DND-41 (cell line): ENCODE measurements around the gene IREB2.

ENCODE experiments used
- ATAC-seq: fragments of 200-7000 bp; cut with Tn5 transposase; 3 replicates; pipeline ENCODE4 v1.9.1; 2021; ENCODE audit warnings: low read depth; ENCODE audit not compliant: insufficient read depth
- DNase-seq: peaks from one replicate; pipeline ENCODE4 v3.0.0-alpha.2; 2020
- H2AFZ ChIP-seq: 2 replicates; pipeline ENCODE4 v1.6.0; 2012; ENCODE audit warnings: low read depth, low read length
- H3K27ac ChIP-seq: 2 replicates; pipeline ENCODE4 v1.5.1; 2012; ENCODE audit warnings: low read length, inconsistent platforms
- H3K27me3 ChIP-seq: fragments of 200-600 bp; sonication (generic); 2 replicates; pipeline ENCODE4 v1.6.0; 2012; ENCODE audit warnings: low read length, mild to moderate bottlenecking, inconsistent platforms; ENCODE audit not compliant: insufficient read depth, poor library complexity
- H3K36me3 ChIP-seq: 2 replicates; pipeline ENCODE4 v1.5.1; 2012; ENCODE audit warnings: low read length, inconsistent platforms; ENCODE audit not compliant: insufficient read depth
- H3K4me1 ChIP-seq: 2 replicates; pipeline ENCODE4 v1.5.1; 2012; ENCODE audit warnings: mild to moderate bottlenecking, low read length; ENCODE audit not compliant: insufficient read depth
- H3K4me2 ChIP-seq: 2 replicates; pipeline ENCODE4 v1.6.0; 2012; ENCODE audit warnings: mild to moderate bottlenecking, moderate library complexity, low read length, inconsistent platforms; ENCODE audit not compliant: insufficient read depth
- H3K4me3 ChIP-seq, 2 experiments: fragments of 200-600 bp in 1 of 2; shearing (Covaris generic) in 1 of 2; 2 replicates each; pipeline ENCODE4 v1.5.1; 2012 to 2016; ENCODE audit warnings: inconsistent platforms in 2 of 2, low read length in 2 of 2, mild to moderate bottlenecking in 2 of 2, low read depth in 1 of 2, moderate library complexity in 1 of 2
- H3K79me2 ChIP-seq: 2 replicates; pipeline ENCODE4 v1.6.0; 2012; ENCODE audit warnings: low read length, inconsistent platforms; ENCODE audit not compliant: insufficient read depth
- H3K9ac ChIP-seq: 2 replicates; pipeline ENCODE4 v1.6.0; 2012; ENCODE audit warnings: low read depth, mild to moderate bottlenecking, inconsistent platforms, low read length, moderate library complexity
- H3K9me3 ChIP-seq: 2 replicates; pipeline ENCODE4 v1.5.1; 2012; ENCODE audit warnings: low read length, moderate library complexity, mild to moderate bottlenecking, inconsistent platforms; ENCODE audit not compliant: insufficient read depth, severe bottlenecking
- H4K20me1 ChIP-seq: 2 replicates; pipeline ENCODE4 v1.6.0; 2012; ENCODE audit warnings: low read length; ENCODE audit not compliant: insufficient read depth
- EZH2 ChIP-seq: IDR thresholded peaks from 3 replicates; pipeline ENCODE4 v1.6.1; 2012; ENCODE audit warnings: borderline replicate concordance, low read depth, mild to moderate bottlenecking, moderate library complexity, low read length, inconsistent platforms; ENCODE audit not compliant: severe bottlenecking
- TF ChIP-seq, protein P1 (sequence below): IDR thresholded peaks from 2 replicates; pipeline ENCODE4 v1.5.1; 2012; ENCODE audit warnings: borderline replicate concordance, low read length, moderate library complexity, mild to moderate bottlenecking; ENCODE audit not compliant: poor library complexity, severe bottlenecking; ENCODE audit errors: extremely low read depth

The IREB2 gene

DNA sequence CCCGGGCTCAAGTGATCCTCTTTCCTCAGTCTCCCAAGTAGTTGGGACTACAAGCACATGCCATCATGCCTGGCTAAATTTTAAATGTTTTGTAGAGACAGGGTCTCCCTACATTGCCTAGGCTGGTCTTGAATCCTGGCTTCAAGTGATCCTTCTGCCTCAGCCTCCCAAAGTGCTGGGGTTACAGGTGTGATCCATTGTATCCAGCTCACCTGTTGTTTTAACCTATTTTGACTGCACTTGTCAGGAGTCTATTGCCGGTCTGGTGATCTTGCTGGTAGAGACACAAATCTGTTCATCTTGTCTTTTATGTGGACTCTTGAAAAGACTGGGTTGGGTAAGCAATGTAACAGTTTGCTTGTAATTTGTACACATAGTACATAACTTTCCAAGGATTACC is 7.9 kb downstream of the IREB2 start:
- H3K4me1 ChIP-seq = peaks cover 12% of the 10 kb centered on the region; the same call in 1 of the 2 replicates
- H2AFZ ChIP-seq = no peak overlapping the region
- H3K79me2 ChIP-seq = peaks cover 99% of the 10 kb centered on the region
- no peak overlapping the region for H3K9ac ChIP-seq
- no peak overlapping the region for H3K27ac ChIP-seq
- H3K36me3 ChIP-seq = peaks cover 67% of the 10 kb centered on the region
- H3K9me3 ChIP-seq = no peaks in the 10 kb centered on the region
- peaks cover 57% of the 10 kb centered on the region for H4K20me1 ChIP-seq
- TF ChIP-seq, protein P1, sequence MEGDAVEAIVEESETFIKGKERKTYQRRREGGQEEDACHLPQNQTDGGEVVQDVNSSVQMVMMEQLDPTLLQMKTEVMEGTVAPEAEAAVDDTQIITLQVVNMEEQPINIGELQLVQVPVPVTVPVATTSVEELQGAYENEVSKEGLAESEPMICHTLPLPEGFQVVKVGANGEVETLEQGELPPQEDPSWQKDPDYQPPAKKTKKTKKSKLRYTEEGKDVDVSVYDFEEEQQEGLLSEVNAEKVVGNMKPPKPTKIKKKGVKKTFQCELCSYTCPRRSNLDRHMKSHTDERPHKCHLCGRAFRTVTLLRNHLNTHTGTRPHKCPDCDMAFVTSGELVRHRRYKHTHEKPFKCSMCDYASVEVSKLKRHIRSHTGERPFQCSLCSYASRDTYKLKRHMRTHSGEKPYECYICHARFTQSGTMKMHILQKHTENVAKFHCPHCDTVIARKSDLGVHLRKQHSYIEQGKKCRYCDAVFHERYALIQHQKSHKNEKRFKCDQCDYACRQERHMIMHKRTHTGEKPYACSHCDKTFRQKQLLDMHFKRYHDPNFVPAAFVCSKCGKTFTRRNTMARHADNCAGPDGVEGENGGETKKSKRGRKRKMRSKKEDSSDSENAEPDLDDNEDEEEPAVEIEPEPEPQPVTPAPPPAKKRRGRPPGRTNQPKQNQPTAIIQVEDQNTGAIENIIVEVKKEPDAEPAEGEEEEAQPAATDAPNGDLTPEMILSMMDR = no peak
- TF ChIP-seq EZH2 = no peak
- no peak overlapping the region for H3K4me3 ChIP-seq
- no peak for ATAC-seq
- H3K27me3 ChIP-seq = no peaks in the 10 kb centered on the region
- no peak overlapping the region for H3K4me2 ChIP-seq
- no peak for DNase-seq

DNA sequence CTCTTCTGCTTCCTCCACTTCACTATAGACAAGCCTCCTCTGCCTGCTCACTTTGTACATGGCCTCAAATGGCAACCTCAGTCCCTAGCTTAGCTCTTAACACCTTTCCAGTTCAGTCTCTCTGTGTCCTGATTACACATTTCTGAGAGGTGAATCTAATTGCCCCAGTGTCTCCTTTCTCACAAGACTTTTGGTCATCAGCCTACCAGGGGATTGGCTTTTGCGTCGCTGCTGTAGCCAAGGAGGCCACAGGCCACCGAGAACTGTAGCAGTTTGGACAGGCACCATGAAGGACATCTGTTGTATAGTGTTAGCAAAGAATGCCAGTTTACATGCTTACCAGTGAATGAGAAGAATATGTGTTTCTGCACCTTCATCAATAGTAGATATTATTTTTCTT is 8.5 kb downstream of the IREB2 start:
- no peak overlapping the region for H3K9ac ChIP-seq
- no peak overlapping the region for H3K27ac ChIP-seq
- H3K4me2 ChIP-seq = no peak overlapping the region
- TF ChIP-seq, protein P1 = no peak
- no peak for TF ChIP-seq EZH2
- H3K79me2 ChIP-seq = peaks cover 99% of the 10 kb centered on the region
- peaks cover 61% of the 10 kb centered on the region for H3K36me3 ChIP-seq
- peaks cover 6% of the 10 kb centered on the region; the same call in 1 of the 2 replicates for H3K4me1 ChIP-seq
- peaks cover 60% of the 10 kb centered on the region for H4K20me1 ChIP-seq
- H3K4me3 ChIP-seq = no peak overlapping the region
- DNase-seq (no peak), ATAC-seq (no peak)
- H3K27me3 ChIP-seq = no peaks in the 10 kb centered on the region
- H3K9me3 ChIP-seq = no peaks in the 10 kb centered on the region
- H2AFZ ChIP-seq = no peak overlapping the region

DNA sequence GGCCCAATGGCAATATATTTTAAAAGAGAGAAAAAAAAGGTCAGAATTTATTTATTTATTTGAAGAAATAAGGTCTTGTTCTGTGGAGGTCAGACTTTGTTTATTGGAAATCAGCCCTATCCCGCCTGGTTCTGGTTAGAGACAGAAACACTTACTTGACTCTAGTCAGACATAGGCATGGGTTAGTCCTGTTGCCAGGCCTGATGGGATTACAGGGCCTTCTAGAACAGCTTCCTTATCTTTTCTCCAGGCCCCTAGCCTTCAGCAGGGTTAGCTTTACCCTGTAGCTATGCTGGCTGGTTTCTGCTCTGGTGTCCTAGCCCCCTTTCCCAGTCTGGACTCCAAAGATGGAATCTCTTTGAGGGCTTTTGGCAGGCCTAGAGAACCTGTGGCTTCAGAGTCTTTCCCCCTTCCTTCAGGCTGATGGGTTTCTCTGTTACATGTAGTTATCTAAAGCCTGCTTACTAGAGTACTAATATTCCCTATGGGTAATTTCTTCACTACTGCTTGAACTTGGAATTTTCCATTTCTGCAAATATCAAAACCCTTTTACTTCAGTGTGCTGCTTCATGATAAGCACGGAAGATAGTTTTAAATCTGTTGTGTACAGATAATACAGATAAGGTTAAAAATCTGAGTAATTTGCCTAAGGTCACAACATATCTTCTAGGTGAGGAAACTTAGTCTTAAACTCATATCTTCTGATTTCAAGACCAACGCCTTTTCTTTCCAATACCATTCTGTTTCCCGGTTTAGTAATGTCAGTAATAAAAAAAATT is 10.6 kb downstream of the IREB2 start:
- H4K20me1 ChIP-seq = peaks cover 68% of the 10 kb centered on the region
- TF ChIP-seq, protein P1 = no peak
- TF ChIP-seq EZH2 = no peak
- ATAC-seq = no peak
- H3K27ac ChIP-seq = no peak overlapping the region
- H3K9me3 ChIP-seq = no peaks in the 10 kb centered on the region
- no peak overlapping the region for H3K4me2 ChIP-seq
- peaks cover 46% of the 10 kb centered on the region for H3K36me3 ChIP-seq
- no peak overlapping the region for H3K4me3 ChIP-seq
- no peaks in the 10 kb centered on the region for H3K27me3 ChIP-seq
- peaks cover 99% of the 10 kb centered on the region for H3K79me2 ChIP-seq
- no peak overlapping the region for H2AFZ ChIP-seq
- H3K4me1 ChIP-seq = no peaks in the 10 kb centered on the region
- no peak for DNase-seq
- no peak overlapping the region for H3K9ac ChIP-seq
